GM18519 (cell line): ENCODE data around the gene MMP24.
"Not testable (repeated sequence)": the region's sequence is repeated elsewhere in the genome, so short reads cannot be mapped to it uniquely, and the experiment has no call there.

Experiments used
- ATAC-seq: cut with Tn5 transposase; IDR thresholded peaks from one replicate; pipeline ENCODE4 v1.9.1; 2021; ENCODE audit warnings: mild to moderate bottlenecking, moderate library complexity; ENCODE audit not compliant: unreplicated experiment, low FRiP score

MMP24 gene

DNA sequence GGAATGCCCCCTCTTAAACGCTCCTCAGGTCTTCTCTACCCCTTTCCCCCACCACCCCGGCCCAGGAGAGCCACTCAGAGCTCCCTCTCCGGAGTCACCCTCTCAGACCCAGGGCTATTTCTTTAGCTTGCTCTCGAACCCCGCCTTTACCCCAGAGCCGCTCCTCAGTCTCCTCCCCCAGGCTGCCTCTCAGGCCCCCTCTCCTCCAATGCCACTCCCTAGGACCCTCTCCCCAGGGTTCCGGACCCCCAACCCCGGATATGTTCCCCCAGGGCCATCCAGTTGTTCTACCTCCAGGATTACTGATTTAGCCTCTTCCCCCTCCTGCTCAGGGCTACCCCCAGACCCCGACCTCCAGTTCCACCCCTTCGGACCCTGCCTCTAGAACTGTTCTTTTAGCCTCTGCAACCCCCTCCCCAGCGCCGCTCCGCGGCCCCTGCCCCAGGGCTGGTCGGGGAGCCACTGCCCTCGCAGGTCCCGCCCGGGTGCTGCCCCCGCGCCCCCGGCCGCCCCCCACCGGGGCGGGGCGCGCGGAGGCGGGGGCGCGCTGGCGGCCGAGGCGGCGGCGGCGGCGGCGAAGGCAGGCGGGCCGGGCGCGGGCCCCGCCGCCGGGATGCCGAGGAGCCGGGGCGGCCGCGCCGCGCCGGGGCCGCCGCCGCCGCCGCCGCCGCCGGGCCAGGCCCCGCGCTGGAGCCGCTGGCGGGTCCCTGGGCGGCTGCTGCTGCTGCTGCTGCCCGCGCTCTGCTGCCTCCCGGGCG, at the start of gene MMP24:
MMP24 (plus strand) TSS at position 565 of the 758 bp plus-strand sequence; CDS start at position 614, 49 bp downstream.
- ATAC-seq = no peak

DNA sequence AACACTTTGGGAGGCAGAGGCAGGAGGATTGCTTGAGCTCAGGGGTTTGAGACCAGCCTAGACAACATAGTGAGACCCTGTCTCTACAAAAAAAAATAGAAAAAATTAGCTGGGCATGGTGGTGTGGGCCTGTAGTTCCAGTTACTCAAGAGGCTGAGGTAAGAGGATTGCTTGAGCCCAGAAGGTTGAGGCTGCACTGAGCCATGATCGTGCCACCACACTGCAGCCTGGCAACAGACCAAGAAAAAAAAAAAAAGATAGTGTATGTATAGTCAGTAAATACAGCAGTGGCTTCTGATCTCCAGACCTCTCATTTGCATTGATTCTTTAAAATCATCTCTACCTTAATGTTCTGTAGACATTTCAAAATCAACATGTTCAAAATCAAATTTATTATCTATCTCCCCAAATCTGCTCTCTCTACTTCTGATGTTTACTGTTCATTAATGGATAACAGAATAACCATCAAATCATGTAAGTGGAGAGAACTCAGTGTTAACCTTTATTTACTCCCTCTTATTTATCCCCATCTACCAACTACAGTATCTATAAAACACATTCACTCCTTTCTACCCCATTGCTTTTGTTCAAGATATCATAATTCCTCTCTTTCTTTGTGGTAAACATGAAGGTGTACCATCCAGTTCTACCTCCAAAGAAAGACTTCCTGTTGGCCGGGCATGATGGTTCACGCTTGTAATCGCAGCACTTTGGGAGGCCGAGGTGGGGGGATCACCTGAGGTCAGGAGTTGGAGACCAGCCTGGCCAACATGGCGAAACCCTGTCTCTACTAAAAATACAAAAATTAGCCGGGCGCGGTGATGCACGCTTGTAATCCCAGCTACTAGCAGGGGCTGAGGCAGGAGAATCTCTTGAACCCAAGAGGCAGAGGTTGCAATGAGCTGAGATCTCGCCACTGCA, 46.9 kb upstream of the MMP24 start:
- ATAC-seq = no peak

DNA sequence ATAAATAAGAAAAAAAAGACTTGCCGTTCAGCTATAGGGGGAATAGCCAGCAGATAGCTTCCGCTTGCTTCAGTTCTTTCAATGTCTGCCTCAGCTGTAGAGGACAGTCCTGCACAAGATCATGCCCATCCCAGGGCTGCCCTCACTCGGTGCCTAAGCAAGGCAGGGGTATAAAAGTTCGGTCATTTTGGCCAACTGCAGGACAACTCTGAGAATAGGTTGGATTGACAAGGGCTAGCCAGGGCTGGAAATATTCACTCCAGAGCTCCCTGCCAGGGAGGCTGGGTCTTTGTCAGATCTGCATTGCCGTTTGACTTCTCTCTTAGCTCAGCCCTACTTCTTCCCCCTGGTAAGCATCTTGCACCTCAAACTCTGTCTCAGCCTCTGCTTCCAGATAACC, 46.2 kb upstream of the MMP24 start:
- ATAC-seq = no peak

DNA sequence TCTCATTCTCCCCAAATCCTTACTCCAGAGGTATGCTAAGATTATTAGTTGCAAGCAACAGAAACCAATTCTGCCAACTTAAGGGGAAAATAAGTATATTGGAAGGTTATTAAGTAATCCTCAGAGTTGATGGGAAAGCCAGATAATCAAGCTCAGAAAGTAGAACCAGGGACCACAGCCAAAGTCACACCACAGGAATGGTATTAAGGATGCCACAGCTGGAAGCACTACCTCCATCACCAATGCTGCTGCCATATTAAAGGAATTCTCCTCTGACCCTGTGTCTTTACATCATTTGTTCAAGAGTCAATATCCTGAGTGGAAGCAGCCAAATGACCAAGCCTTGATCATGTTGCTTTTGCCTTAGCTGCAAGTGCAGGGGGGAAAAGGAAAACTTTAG, 44.8 kb upstream of the MMP24 start:
- ATAC-seq = no peak

DNA sequence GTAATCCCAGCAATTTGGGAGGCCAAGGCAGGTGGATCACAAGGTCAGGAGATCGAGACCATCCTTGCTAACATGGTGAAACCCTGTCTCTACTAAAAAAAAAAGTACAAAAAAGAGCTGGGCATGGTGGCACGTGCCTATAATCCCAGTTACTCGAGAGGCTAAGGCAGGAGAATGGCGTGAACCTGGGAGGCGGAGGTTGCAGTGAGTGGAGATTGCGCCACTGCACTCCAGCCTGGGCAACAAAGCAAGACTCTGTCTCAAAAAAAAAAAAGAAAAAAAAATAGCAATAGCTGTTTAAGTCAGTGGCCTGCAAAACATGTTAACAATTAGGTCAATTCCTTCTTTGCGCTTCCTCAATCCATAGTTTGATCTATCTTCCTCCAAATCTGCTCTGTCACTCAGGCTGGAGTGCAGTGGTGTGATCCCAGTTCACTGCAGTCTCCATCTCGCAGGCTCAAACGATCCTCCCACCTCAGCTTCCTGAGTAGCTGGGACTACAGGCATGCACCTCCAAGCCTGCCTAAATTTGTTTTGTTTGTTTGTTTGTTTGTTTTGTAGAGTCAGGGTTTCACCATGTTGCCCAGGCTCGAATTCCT, 39.7 kb upstream of the MMP24 start:
- ATAC-seq = not testable (repeated sequence)

DNA sequence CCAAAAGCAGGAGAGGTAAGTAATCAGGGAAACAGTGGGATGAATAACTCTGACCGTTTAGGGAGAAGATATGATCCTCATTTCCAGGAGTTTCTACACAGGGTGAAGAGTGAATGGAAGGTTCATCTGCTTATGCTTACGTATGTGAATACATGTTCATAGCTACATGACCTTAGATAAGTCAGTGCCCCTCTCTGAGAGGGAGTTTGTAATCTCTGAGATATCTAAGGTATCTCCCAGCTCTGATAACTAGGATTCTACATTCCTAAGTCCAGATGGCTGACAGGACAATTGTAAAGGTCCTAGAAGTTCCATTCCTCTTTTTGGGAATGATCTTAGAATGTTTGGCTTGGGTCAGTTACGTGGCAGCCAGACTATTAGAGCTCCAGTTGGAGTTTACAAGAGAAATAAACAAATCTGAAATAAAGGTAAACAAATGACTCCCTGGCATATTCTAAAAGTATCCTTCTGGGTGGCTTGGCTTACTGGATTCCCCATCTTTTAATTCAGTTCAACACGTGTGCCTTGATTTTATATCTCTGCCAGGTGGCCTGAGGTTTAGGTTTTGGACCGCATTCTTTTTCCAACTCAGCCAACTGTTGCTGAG, 38.8 kb upstream of the MMP24 start:
- no peak for ATAC-seq

DNA sequence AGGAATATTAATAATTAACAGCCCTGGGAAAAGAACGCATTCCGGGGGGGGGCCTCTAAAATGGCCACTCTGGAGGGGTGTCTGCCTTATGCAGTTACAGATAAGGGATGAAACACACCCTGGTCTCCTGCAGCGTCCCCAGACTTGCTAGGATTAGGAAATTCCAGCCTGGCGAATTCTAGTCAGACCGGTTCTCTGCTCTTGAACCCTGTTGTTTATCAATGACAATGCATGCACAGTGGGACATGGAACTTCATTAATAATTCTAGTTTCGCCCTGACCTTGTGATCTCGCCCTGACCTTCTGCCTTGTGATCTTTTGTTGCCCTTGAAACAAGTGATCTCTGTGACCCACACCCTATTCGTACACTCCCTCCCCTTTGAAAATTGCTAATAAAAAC, 37.3 kb upstream of the MMP24 start:
- not testable (repeated sequence) for ATAC-seq

DNA sequence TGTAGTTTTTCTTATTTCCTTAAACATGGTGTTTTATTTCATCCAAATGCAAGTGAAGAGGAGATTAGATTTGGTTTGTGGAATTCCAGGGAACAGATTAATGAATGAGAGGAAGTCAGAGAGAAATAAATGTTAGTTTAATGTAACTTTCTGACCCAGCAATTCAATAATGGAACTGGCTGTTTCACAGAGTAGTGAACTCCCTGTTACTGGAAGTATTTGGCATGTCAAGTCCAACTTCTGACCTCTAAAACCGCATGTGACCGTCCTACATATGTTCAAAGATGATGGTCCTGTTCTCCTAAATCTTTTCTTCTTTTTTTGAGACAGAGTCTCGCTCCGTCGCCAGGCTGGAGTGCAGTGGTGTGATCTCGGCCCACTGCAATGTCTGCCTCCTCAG, 35.9 kb upstream of the MMP24 start:
- ATAC-seq = no peak

DNA sequence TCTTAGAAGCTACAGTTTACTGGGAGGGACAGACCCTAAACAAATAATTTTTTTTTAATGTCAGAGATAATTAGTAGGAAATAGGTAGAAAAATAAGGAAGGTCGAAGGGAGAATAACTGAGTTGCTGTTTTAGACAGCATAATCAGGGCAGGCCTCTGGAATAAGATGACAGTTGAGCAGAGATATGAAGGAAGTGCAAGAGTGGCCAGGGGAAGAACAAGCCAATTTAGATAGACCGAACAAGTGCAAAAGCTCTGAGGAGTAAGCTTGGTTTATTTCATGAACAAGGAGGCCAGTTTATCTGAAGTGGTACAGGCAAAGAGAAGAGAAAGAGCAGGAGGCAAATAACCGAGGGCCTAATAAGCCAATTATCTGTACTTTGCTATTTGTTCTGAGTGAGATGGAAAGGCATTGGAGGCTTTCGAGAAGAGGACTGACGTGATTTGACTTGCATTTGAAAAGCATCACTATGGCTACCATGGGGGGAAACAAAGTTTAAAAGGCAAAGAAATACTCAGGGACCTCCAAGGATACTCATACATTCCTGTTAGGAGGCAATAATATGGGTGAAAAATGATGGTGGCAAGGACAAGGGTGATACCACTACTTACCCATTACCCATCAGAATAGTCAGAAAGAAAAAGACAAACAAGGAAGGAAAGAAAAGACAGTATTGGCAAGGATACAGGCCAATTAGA, 34.9 kb upstream of the MMP24 start:
- ATAC-seq = no peak

DNA sequence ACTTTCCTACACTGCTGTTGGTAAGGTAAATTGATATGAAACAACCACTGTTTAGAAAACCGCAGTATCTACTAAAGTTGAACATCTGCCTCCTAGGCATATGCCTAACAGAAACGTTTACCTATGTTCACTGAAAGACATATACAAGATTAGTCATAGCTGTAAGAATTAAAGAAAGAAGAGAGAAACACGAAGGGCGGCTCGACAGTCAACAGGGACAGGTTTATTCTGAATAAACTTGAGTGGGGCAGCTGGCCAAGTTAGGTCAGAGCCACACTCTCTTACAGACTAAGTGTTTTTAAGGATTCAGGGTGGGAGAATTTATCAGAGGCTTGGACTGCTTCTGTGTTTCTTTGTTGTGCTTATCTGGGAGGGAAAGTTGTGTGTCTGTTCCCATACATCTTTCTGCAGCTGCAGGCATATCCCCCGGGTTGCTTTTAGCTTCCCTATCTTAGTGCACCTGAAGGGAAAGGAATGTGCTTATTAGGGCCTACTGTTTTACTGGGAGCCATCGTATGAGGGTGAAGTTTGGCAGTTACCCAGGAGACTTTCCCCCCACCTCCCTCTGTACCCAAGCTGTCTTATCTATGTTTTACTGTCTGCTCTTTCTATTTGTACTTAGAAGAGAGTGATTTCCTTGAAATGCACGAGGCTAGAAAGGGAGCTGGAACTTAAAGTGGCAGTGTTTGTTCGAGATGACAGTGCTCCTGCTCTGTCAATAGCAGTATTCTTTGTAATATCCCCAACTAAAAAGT, 34.2 kb upstream of the MMP24 start:
- no peak for ATAC-seq

DNA sequence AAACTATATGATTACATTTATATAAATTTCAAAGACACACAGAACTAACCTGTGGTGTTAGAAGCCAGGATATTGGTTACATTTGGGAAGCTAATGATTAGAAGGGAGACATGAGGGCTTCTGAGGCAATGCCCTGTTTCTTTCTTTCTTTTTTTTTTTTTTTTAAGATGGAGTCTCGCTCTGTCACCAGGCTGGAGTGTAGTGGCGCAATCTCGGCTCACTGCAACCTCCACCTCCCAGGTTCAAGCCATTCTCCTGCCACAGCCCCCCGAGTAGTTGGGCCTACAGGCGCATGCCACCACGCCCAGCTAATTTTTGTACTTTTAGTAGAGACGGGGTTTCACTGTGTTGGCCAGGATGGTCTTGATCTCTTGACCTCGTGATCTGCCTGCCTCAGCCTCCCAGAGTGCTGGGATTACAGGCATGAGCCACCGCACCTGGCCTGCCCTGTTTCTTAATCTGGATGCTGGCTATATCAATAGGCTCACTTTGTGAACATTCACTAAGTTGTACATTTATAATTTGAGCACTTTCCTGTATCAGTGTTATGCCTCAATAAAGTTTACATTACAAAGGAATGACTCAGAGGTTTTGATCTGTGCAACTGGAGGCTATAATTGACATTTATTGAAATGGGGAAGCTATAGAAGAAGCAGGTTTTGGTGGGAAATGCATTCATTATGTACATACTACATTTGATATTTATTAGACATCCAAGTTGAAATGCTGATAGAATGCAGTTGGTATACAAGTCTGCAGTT, 33.3 kb upstream of the MMP24 start:
- not testable (repeated sequence) for ATAC-seq

DNA sequence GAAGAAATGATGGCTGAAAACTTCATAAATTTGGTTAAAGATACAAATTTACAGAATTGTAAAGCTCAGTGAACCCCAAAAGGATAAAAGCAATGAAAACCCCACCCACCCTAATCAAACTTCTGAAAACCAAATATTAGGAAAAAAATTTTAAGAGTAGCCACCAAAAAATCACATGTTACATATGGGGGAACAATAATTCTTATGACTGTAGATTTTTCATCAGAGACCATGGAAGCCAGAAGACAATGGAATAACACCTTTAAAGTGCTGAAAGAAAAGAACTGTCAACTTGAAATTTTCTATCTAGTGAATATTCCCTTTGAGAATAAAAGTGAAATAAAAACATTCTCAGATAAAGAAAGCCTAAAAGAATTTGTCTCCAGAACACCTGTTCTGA, 30.2 kb upstream of the MMP24 start:
- ATAC-seq = no peak

DNA sequence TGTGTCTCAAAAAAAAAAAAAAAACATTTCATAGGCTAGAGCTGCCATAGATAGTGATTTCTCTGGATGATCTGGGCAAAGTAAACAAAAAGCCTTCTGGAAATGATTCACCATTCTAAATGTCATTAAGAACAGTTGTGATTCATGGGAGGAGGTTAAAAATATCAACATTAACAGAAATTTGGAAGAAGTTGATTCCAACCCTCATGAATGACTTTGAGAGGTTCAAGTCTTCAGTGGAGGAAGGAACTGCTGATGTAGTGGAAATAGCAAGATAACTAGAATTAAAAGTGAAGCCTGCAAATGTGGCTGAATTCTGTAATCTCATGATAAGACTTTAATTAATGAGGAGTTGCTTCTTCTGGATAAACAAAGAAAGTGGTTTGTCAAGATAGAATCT, 26.8 kb upstream of the MMP24 start:
- no peak for ATAC-seq

DNA sequence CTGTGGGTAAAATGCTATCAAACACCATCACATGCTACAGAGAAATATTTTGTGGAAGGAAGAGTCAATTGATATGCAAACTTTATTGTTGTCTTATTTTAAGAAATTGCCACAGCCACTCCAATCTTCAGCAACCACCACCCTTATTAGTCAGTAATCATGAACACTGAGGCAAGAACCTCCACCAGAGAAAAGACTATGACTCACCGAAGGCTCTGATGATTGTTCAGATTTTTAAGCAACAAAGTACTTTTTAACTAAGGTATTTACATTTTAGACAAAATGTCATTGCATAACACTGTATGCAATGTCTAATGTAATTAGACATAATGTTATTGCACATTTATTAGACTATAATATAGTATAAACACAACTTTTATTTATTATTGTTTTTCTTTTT, 26.2 kb upstream of the MMP24 start:
- no peak for ATAC-seq

DNA sequence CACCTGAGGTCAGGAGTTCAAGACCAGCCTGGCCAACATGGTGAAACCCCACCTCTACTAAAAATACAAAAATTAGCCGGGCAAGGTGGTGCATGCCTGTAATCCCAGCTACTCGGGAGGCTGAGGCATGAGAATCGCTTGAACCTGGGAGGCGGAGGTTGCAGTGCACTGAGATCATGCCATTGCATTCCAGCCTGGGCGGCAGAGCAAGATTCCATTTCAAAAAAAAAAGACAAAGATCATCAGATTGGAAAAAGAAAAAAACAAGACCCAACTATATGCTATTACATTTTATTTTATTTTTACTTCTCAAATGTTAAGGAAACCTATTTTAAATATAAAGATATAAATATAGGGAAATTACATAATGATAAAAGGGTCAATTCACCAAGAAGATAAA, 25.0 kb upstream of the MMP24 start:
- not testable (repeated sequence) for ATAC-seq

DNA sequence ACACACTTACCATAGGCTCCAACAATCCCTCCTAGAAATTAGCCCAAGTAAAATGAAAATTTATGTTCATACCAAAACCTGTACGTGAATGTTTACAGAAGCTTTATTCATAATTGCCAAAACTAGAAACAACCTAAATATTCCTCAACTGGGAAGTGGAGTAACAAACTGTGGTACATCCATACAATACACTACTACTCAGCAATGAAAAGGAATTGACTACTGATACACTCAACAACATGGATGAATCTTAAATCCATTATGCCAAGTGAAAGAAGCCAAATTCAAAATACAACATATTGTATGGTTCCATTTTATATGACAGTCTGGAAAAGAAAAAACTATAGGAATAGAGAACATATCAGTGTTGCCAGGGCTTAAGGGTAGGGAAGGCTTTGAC, 19.7 kb upstream of the MMP24 start:
- no peak for ATAC-seq

DNA sequence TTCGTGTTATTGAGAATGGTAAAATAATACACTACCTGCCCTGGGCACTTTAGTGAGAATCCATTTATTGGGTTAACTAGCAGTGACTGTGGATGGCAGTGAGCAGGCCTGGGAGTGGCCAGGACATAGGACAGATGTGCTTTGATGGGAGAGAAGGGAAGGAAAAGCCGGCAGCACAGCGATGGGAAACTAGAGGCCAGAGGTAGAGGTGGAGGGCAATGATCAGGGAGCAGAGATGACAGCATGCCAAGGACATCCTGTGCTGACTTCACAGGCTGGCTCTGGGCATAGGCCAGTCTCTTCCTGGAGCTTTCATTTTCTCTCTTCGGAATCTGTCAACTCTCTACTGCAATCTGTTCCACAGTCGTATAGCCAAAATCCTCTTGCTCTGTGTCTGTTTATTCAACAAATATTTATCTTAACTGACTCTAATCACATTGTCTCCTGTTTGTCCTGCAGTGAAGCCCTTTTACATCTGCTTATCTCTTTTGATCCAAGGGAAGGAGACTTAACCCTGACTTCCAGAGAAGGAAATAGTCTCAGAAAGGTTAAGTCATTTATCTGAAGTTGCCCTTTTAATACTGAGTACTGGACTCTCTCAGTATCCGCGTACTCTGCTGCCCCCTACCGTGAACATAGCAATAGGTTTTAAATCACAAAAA, 18.4 kb upstream of the MMP24 start:
- no peak for ATAC-seq
